Panc1 (cell line): ENCODE measurements around the gene TLCD5. TPM values are rescaled to one million over a fixed set of nuclear protein-coding genes. Genes with fewer than 3 reads are reported as not detected.

Source experiments
- ATAC-seq: fragments of 200-7000 bp; cut with Tn5 transposase; 2 replicates; pipeline ENCODE4 v1.9.1; 2020; ENCODE audit warnings: mild to moderate bottlenecking, moderate library complexity
- BruUV-seq: library from RNA; stranded (reverse); fragments of 400-500 nt; replicated peaks from 2 replicates; lab custom pipeline; 2021; lab: Mats Ljungman, UMichigan
- CTCF ChIA-PET: fragments of 300-600 bp; sonication (Branson Sonifier 250); formaldehyde crosslinking; loops from one replicate; lab custom pipeline; 2022; ENCODE audit warnings: antibody characterized with exemption; lab: Charles Lee
- POLR2A ChIA-PET: fragments of 300-600 bp; sonication (Branson Sonifier 250); formaldehyde crosslinking; loops from one replicate; lab custom pipeline; 2022; ENCODE audit warnings: antibody characterized with exemption; lab: Charles Lee
- DNase-seq: peaks from one replicate; pipeline ENCODE4 v3.0.0-alpha.2; 2010; ENCODE audit warnings: low read depth, low spot score
- H3K27ac ChIP-seq: 2 replicates; pipeline ENCODE4 v1.5.1; 2011; ENCODE audit warnings: mild to moderate bottlenecking, low read length, inconsistent platforms
- H3K27me3 ChIP-seq: fragments of 200-500 bp; sonication (Bioruptor generic); 2 replicates; pipeline ENCODE4 v1.6.0; 2014; ENCODE audit warnings: low read length, inconsistent platforms; ENCODE audit not compliant: control insufficient read depth, insufficient read depth
- H3K36me3 ChIP-seq: fragments of 200-500 bp; sonication (Bioruptor generic); 2 replicates; pipeline ENCODE4 v1.5.1; 2014; ENCODE audit warnings: inconsistent platforms, mild to moderate bottlenecking, low read length, moderate library complexity; ENCODE audit not compliant: control insufficient read depth, insufficient read depth
- H3K4me1 ChIP-seq: 2 replicates; pipeline ENCODE4 v1.5.1; 2011; ENCODE audit warnings: inconsistent platforms, mild to moderate bottlenecking, low read length, moderate library complexity; ENCODE audit not compliant: control insufficient read depth, insufficient read depth
- H3K4me3 ChIP-seq, 2 experiments: 2 replicates each; pipeline ENCODE4 v1.5.1; 2011 to 2012; ENCODE audit warnings: low read depth in 2 of 2, low read length in 2 of 2, mild to moderate bottlenecking in 2 of 2, inconsistent platforms in 1 of 2, moderate library complexity in 1 of 2
- H3K9me3 ChIP-seq: fragments of 200-500 bp; sonication (Bioruptor generic); 2 replicates; pipeline ENCODE4 v1.5.1; 2014; ENCODE audit warnings: low read depth, mild to moderate bottlenecking, inconsistent platforms, low read length, moderate library complexity; ENCODE audit not compliant: control insufficient read depth, insufficient read depth
- POLR2AphosphoS5 ChIP-seq: IDR thresholded peaks from 2 replicates; pipeline ENCODE4 v1.6.1; 2012; ENCODE audit warnings: mild to moderate bottlenecking, low read depth, low read length, moderate library complexity
- REST ChIP-seq, 2 experiments: IDR thresholded peaks; 2 replicates each; pipeline ENCODE4 v1.6.1; 2011 to 2012; ENCODE audit warnings: low read depth in 2 of 2, control low read depth in 1 of 2, low read length in 1 of 2, mild to moderate bottlenecking in 1 of 2, moderate library complexity in 1 of 2; ENCODE audit not compliant: insufficient read depth in 1 of 2
- SIN3A ChIP-seq: IDR thresholded peaks from 2 replicates; pipeline ENCODE4 v1.6.1; 2012; ENCODE audit warnings: low read depth, mild to moderate bottlenecking, low read length, moderate library complexity, borderline replicate concordance; ENCODE audit not compliant: insufficient read depth
- TCF7L2 ChIP-seq: IDR thresholded peaks from 2 replicates; pipeline ENCODE4 v1.6.1; 2011; ENCODE audit warnings: mild to moderate bottlenecking, low read depth, low read length, inconsistent platforms
- in situ Hi-C: cut with HindIII; loops from 2 replicates; pipeline ENCODE4 v1.10.0; 2016; ENCODE audit warnings: low sequenced_read_pairs, low pct_unique_long_range_greater_than_20kb
- intact Hi-C: fragments of 100-400 bp; cut with micrococcal nuclease; formaldehyde crosslinking; loops from one replicate; pipeline ENCODE4 v1.10.0; 2022; ENCODE audit not compliant: unreplicated experiment
- total RNA-seq: library from RNA; stranded (reverse); gene quantifications from one replicate; pipeline ENCODE4 v1.2.1, GENCODE V29; 2021; ENCODE audit not compliant: unreplicated experiment
- TF ChIP-seq, protein P1 (sequence below): fragments of 450-650 bp; IDR thresholded peaks from 2 replicates; pipeline ENCODE4 v1.5.1; 2017; ENCODE audit warnings: mild to moderate bottlenecking

TLCD5 gene
- total RNA-seq, 1 experiment from 2014 or later, result 22.8 TPM

DNA sequence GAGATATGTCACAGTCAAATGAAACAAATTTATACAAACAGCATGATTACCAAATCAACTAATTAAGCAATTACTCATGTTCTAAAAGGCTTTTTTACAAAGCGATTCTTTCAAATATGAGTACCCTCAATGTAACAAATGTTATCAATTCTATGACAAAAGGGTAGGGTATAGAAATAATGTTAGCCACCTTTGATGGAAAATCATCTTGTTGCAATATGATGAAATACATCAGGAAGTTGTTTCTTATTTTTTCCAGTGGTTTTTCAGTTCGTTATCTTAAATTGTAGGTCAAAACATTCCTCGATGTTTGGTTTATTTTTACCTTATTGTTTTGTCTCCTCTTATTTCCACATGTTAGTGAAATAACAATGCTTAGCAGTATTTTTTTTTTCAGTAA, 17.6 kb downstream of the TLCD5 start:
- Histone ChIP-seq H3K36me3 (no peaks in the 10 kb centered on the region), H3K27me3 (no peaks in the 10 kb centered on the region), H3K4me1 (peaks cover 72% of the 10 kb centered on the region), H3K9me3 (no peaks in the 10 kb centered on the region), H3K4me3 (no peak overlapping the region), H3K27ac (peak overlapping the region; percentile 68; the same call in 1 of the 2 replicates)
- no peak for ATAC-seq
- ChIA-PET POLR2A (no interaction called here), CTCF (no interaction called here)
- TF ChIP-seq, protein P1, sequence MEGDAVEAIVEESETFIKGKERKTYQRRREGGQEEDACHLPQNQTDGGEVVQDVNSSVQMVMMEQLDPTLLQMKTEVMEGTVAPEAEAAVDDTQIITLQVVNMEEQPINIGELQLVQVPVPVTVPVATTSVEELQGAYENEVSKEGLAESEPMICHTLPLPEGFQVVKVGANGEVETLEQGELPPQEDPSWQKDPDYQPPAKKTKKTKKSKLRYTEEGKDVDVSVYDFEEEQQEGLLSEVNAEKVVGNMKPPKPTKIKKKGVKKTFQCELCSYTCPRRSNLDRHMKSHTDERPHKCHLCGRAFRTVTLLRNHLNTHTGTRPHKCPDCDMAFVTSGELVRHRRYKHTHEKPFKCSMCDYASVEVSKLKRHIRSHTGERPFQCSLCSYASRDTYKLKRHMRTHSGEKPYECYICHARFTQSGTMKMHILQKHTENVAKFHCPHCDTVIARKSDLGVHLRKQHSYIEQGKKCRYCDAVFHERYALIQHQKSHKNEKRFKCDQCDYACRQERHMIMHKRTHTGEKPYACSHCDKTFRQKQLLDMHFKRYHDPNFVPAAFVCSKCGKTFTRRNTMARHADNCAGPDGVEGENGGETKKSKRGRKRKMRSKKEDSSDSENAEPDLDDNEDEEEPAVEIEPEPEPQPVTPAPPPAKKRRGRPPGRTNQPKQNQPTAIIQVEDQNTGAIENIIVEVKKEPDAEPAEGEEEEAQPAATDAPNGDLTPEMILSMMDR, result no peak
- TF ChIP-seq POLR2AphosphoS5 (no peak), SIN3A (no peak), TCF7L2 (no peak), REST (IDR thresholded peaks at IDR 0.05; ENCODE audit: insufficient read depth in 1 of 2, low read depth in 2 of 2, low read length in 1 of 2) (no peak)
- in situ Hi-C loops (no loop called here), intact Hi-C loops (no loop called here)
- no TSS peak for BruUV-seq
- DNase-seq, result no peak

DNA sequence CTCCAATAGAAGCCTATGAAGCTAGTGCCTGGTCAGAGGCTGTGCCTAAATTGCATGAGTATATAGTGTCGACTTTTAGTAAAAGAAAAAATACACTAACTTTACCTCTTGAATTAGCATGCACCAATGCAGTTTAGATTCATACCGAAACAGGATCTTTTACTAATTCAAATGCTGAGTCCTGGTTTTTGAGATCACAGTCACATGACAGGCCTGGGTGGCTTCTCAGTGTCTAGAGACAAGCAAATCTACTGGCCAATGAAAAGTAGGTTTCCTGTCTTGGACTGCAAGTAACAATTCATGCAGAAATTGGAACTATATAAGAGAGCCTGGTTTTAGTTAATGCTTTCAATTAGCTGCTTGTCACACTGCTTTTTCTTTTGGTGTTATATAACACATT, 18.3 kb downstream of the TLCD5 start:
- H3K27ac ChIP-seq, result peak overlapping the region; percentile 57; the same call in 1 of the 2 replicates
- no peak overlapping the region for H3K4me3 ChIP-seq
- in situ Hi-C loops (no loop called here), intact Hi-C loops (no loop called here)
- no peak for DNase-seq
- ChIA-PET CTCF (no interaction called here), POLR2A (interaction anchor here (0.6 kb wide), 1 partner anchor 101 kb away, joined by 5 read pairs; no protein-coding TSS in a partner anchor)
- no peak for TF ChIP-seq REST (IDR thresholded peaks at IDR 0.05; ENCODE audit: insufficient read depth in 1 of 2, low read depth in 2 of 2, low read length in 1 of 2)
- no peak for TF ChIP-seq POLR2AphosphoS5
- TF ChIP-seq SIN3A, result no peak
- TF ChIP-seq, protein P1, result no peak
- TF ChIP-seq TCF7L2, result no peak
- H3K9me3 ChIP-seq, result no peaks in the 10 kb centered on the region
- H3K4me1 ChIP-seq, result peaks cover 74% of the 10 kb centered on the region
- H3K36me3 ChIP-seq, result no peaks in the 10 kb centered on the region
- ATAC-seq, result no peak
- no peaks in the 10 kb centered on the region for H3K27me3 ChIP-seq
- BruUV-seq, result no TSS peak
